NCI-H1417 (cell line): Measurements from ENCODE around the gene GALNT9.
"Not testable (repeated sequence)": the region's sequence is repeated elsewhere in the genome, so short reads cannot be mapped to it uniquely, and the experiment has no call there.

Experiments used
- DNase-seq, 3 experiments: peaks; one replicate each; lab custom pipeline; 2025; lab: John Stamatoyannopoulos, UW

The GALNT9 gene

DNA sequence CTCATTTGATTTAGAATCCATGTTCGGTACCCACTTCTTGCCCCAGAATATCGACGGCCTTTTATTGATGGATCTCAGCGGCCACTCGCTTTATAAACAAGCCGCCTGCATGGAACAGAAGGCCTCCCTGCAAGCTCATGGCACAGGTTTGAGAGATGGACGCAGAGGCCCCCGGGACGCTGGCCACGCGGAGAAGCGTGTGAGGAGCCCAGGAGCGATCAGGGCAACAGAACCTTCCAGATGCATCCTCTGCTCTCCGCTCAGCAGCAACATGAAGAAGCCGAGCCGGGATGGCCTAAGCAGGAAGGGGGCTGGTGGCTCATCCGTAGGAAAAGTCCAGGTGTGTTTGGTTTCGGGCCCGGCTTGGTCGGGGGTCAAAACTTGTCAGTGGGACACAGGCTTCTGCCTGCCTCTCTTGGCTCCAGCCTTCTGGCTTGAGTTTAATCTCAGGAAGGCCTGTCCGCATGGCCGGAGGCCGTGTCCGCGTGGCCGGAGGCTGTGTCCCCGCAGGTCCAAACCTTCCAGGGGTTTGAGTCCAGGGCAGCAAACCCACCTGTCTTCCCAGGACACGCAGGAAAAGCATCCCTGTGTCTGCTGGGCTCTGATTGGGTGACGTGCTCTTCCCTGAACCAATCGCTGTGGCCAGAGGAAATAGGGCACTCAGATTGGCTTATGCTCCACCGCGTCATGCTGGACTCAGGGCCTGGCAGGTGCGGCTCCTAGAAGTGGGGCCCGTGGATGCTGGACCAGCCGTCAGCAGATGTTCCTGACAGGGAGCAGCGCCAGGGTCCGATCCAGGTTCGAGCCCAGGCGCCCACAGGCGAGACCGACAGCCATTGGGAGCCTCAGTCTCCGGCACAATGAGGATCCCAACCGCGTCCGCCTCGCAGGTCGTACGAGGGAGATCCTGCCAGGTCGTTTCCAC is 65.0 kb downstream of the GALNT9 start:
- no peak for DNase-seq

DNA sequence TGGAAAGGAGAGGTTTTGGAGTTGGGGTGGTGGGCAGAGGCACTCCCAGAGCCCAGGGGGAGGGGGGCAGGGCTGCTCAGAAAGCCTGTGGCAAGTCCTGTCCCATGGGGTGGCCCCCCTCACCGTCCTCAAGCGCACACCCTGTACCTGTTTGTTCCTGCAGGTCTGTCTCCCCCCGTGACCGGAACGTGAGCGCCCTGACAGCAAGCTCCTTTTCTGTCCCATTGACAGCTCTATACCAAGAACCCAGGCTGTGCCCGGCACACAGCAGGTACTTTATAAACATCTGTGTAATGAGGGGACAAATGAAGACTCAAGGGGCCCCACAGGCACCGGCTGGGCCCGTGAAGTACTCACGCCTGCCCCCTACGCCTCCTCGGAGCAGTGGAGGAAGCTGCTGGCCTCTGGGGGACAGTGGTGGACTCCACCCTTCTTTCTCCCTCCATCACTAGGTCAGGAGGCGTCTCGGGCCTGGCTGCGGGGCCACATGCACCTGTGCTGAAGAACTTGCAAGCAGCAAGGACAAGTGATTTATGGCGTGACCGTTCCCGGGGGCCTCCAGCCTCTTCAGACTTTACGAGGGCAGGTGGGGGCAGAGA is 65.8 kb downstream of the GALNT9 start:
- peak in 1 of 3 experiments; percentile 30 for DNase-seq

DNA sequence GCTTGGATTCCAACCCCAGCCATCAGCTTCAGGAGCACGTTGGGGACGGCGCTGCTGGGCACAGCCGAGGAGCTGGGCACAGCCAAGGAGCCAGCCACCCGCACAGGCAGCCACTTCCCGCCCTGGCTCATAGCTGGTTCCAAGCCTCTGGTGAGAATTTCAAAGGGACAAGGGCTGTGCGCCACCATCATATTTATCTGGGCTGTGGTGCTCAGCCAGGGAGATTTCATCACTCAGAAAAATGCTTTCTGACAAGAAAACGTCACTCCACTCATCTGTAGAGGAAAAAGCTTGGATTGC is 66.4 kb downstream of the GALNT9 start:
- DNase-seq, result no peak

DNA sequence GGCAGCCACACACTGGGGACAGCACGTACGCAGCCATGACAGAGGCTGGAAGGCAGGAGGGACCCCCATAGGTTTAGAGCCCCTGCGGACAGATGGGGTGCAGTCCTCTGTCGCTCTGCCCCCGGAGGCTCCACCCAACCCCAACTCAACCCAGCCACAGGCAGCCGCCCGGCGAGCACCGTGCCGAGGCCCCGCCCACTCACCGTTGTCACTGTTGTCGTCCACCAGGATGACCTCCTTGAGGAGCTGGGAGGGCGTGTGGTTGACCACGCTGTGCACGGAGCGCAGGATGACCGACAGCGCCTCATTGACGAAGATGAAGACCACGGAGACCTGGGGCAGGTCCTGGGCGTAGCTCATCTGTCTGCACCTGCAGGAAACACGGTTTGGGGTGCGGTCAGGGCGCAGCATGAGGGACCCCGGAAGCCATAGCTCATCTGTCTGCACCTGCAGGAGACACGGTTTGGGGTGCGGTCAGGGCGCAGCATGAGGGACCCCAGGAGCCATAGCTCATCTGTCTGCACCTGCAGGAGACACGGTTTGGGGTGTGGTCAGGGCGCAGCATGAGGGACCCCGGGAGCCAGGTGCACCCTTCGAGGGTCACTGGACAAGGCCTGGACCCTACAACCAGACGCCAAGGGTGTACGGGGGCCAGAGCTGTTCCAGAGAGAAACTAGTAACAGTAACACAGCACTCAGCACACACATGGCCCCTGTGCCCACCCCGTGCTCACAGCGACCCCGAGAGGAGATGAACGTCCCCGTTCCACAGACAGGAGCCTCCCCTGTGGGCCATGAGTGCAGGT is 66.9 kb downstream of the GALNT9 start:
- DNase-seq, result no peak

DNA sequence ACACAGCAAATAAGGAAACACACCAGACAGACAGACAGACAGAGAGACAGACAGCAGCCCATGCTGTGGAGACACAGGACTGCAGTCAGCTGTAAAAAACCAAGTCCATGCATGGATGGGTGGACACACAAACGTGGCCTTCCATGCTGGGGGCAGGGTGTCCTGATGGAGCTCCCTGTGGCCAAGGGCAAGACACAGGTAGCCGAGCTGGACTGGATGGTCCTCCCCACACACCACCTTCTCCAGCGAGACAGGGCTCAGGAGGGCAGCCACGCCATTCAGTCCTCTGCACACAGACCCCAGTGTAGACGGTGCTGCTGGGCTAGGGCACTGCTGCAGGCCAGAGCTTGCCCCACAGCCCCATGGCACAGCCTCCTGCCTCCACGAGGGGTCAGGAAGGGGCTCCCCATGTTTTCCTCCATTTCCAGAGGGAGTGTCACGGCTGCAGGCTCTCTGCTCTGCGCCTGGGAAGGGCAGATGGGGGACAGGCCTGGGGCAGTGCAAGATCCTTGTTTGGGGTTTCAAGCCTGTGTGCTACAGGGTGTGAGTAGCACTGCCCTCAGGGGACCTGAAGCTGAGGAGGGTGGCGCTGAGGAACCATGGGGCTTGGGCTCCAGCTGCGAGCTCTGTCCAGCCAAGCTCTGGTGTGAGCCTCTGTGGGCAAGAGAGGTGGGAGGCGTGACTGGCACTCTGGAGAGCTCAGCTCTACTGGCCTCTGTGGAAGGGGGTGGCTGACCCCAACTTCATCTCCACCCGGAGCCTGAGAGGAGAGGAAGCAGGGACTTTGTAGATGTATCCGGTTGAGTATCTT is 67.9 kb downstream of the GALNT9 start:
- no peak for DNase-seq

- DNase-seq, result no peak
Observed at GRCh38 chr12:132260721-132261120, 68.7 kb downstream of the GALNT9 start.

- no peak for DNase-seq
Observed at GRCh38 chr12:132259872-132260695, 69.3 kb downstream of the GALNT9 start.

GRCh38 chr12:132259364-132259871 is 70.0 kb downstream of the GALNT9 start:
- no peak for DNase-seq

GRCh38 chr12:132258543-132258942 is 70.8 kb downstream of the GALNT9 start:
- DNase-seq, result no peak

DNA sequence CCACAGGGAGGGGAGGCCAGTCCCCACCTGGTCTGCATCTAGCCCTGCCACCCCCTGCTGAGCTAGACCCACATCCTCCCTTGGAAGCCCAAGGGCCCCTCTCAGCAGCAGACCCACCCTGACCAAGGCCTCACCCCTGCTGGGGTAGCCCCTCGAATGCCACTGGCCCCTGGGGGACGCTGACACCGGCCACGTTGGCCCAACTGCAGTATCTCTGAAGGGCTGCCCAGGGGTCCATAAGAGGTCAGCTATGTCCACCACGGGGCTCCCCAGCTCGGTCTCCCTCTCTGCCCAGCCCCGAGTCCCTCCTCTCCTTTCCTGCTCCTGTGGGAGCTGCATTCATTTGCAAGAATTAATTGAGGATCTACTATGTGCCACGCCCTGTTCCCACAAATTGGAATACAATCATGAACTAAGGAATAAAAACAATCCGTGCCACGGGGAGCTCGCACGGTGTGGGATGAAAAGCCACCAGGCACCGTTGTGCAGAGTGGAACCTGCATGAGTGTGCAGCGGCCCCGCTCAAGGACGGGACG is 71.4 kb downstream of the GALNT9 start:
- DNase-seq, result no peak

DNA sequence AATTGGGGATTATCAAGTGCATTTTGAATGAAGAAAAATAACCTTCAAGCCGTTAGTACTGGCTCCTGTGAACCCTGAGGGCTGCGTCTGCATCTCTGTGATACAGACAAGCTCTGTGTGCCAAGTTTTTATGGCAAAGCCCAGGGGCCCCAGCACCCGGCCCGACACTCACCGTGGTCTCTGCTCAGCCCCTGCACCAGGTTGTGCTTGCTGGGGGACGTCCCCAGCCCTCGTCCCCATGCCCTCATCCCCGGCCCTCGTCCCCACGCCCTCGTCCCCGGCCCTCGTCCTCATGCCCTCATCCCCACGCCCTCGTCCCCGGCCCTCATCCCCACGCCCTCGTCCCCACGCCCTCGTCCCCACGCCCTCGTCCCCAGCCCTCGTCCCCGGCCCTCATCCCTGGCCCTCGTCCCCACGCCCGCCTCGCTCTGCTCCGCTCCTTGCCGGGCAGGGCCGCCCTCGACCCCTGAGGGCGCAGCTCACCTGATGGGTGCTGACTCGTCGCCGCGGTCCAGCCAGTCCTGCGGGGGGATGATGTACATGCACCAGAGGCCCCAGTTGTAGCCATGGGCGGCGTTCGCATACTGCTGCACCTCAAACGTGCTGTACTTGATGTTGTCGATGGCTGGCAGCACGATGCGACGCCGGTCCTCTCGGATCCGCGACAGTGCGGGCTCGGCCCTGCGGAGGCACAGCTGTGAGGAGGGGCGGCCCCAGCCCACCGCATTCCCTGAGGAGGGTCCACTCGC is 72.0 kb downstream of the GALNT9 start:
- no peak for DNase-seq

GRCh38 chr12:132256646-132257045 is 72.7 kb downstream of the GALNT9 start:
- no peak for DNase-seq

DNA sequence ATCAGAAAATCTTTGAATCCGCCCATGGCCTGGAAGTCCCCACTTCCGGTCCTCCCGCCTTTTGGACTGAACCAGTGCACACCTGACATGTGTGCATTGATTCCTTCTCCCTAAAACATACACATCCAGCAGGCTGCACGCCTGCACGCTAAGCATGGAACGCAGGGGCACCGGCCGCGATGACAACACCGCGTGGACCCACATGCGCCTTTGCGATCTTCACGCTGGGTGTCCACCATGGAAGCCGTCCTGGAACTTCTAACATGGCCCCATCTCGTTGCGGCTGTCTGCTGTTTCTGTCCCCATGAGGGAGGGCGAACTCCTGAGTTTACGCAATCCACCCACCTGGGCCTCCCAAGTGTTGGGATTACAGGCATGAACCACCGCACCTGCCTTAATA is 73.7 kb downstream of the GALNT9 start:
- no peak for DNase-seq

- DNase-seq, result peak in 1 of 3 experiments; percentile 11
Observed at GRCh38 chr12:132253698-132254480, 75.5 kb downstream of the GALNT9 start.

GRCh38 chr12:132252981-132253380 is 76.4 kb downstream of the GALNT9 start:
- DNase-seq, result not testable (repeated sequence)

GRCh38 chr12:132251741-132252490 is 77.5 kb downstream of the GALNT9 start:
- DNase-seq, result no peak

DNA sequence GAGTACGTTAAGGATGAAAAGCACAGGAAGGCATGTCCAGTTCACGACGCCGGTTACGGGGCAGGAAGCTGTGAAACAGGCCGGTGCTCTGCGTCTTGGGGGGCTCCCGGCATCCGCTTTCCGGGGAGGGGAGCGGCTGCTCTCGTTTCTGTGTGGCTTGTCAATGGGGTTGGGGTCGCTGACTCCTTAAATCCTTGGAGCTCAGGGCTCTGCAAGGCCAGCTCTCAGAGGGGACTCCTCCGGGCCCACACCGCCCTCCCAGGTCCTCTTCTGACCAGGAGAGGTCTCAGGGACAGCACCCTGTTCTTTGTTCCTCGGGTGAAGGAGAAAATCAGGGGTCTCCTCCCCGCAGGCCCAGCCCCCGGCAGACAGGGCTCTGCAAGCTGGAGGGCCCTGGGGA is 78.1 kb downstream of the GALNT9 start:
- DNase-seq, result no peak

- DNase-seq, result no peak
Observed at GRCh38 chr12:132250707-132251106, 78.7 kb downstream of the GALNT9 start.
